CMK (cell line): ENCODE data around the gene PRKAG2.
"Not testable (repeated sequence)": the region's sequence is repeated elsewhere in the genome, so short reads cannot be mapped to it uniquely, and the experiment has no call there.

ENCODE experiments used
- DNase-seq: peaks from one replicate; pipeline ENCODE4 v3.0.0-alpha.2; 2010; ENCODE audit warnings: low read depth

Gene PRKAG2

DNA sequence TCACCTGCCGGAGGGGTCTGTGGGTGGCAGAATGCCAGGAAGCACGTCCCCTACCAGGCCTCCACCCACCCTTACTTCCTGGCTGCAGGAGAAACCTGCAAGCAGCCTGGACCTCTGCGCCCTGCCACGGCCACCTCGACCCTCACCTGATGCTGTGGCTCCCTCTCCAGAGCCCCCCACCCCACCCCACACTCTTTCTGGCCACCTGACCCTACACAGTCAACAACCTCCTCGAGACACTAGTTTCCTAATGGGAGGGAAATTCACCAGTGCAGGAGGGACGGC is 91.3 kb downstream of the PRKAG2 start:
- no peak for DNase-seq

- no peak for DNase-seq
Observed at GRCh38 chr7:151784853-151785680, 91.8 kb downstream of the PRKAG2 start.

DNA sequence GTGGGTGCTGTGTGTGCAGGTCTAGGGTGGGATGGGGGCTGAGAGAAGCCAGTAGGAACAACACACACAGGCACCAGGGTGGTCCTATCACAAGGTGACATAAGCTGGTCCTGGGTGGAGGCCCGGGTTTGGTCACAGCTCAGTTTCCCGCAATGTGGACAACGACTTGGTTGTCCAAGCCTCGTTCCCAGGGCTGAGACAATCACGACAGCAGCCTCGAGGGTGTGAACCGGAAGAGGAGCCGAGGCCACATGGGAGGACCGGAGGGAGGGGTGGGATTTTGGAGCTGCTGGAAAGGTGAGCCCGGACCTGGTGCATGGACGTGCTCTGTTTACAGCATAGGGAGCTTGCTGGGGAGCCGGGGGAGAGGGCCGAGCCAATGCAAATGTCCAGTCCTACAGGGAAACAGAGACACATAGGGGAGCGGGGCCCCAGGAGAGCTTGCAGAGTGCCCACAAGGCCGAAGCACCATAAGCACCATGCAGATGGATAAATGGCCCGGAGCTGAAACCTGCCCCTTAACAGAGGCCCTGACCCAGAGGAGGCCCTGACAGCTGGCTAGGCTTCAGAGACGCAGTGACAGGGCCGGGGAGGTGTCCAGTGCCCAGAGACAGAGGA is 92.8 kb downstream of the PRKAG2 start:
- no peak for DNase-seq

- DNase-seq: peak; percentile 54
Observed at GRCh38 chr7:151782598-151783448, 94.1 kb downstream of the PRKAG2 start.

- DNase-seq: not testable (repeated sequence)
Observed at GRCh38 chr7:151782256-151782597, 94.7 kb downstream of the PRKAG2 start.

GRCh38 chr7:151781161-151781845 is 95.6 kb downstream of the PRKAG2 start:
- no peak for DNase-seq

DNA sequence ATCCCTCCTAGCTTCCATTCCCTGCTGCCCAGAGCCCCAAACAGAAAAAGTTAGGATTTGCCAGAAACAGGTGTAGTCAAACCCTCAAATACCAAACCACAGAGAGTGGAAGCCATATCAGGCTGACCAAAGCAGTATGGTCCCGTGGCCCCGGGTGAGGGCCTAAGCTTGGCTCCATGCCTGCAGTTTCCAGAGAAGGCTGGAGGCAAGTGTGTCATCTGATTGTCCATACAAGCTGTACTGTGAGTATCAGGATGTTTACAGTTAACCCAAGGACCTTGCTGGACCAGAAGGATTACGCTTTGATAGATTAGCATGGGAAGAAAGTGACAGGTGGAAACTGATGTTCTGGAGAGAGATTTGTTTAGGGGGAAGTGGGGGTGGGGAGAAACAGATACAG is 96.3 kb downstream of the PRKAG2 start:
- no peak for DNase-seq

GRCh38 chr7:151779678-151780077 is 97.2 kb downstream of the PRKAG2 start:
- DNase-seq: no peak

- no peak for DNase-seq
Observed at GRCh38 chr7:151779255-151779654, 97.7 kb downstream of the PRKAG2 start.

- DNase-seq: no peak
Observed at GRCh38 chr7:151777908-151778670, 98.8 kb downstream of the PRKAG2 start.

GRCh38 chr7:151777495-151777880 is 99.4 kb downstream of the PRKAG2 start:
- DNase-seq: no peak

DNA sequence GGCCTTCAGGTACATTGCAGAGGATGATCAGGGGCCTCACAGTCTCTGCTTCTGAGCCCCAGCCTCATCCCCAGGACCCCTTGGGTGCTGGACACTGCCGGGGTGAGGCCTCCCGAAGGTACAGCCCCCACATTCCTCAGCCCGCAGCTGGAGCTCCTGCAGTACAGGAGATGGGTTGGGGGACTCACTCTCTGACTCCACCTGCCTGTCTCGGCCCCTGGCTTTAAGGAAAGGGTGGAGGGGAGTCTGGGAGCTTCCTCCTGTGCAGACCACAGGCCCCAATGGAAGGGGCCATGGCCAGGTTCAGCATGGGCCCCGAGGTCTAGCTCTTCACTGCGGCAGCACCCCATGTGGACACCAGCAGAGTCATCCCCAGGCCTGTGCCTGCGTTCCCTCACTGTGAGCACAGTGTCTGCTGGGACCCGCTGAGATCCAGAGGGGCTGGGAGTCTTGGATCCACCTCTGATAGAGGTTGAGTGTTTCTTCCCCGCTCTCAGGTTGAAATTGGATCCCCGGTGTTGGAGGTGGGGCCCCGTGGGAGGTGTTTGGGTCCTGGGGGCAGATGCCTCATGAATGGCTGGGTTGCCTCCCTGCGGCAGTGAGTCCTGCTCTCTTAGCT is 99.9 kb downstream of the PRKAG2 start:
- no peak for DNase-seq

DNA sequence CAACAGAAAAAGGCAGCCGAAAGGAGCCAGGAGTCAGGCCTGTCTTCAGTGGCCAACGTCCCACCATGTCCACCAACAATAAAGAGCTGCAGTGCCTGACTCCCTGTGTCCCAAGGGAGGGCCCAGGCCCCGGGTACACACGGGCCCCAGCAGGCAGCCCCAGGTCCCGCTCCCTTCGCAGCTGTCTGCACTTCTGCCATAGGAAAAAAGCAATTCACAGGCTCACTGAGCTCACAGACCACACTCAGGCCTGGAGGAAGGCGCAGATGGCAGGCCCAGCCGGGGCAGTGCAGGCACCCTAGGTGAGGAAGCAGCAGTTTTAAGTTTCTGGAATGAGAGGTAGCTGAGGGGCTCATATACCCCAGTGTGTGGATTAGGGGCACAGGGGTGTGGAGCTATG is 100.5 kb downstream of the PRKAG2 start:
- no peak for DNase-seq

- no peak for DNase-seq
Observed at GRCh38 chr7:151775547-151776443, 101.1 kb downstream of the PRKAG2 start.

DNA sequence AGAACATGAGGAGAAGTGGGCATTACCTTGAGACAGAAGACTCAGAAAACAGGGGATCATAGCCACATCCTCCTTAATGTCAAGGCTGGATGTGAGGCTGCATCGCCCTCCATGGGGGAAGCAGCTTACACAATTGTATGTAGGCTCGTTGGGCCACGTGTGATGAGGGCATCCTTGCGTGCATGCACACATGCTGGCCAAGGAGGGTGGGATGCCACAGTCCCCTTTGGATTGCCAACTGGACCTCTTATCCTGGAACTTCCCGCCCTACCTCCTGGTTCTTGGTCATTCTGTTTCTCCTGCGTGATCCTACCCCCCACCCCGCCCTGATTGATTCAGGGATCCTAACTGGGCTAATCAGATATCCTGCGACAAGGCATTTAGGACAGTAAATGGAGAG is 102.0 kb downstream of the PRKAG2 start:
- DNase-seq: no peak

- DNase-seq: no peak
Observed at GRCh38 chr7:151773797-151774196, 103.1 kb downstream of the PRKAG2 start.

GRCh38 chr7:151770232-151770631 is 106.7 kb downstream of the PRKAG2 start:
- no peak for DNase-seq

GRCh38 chr7:151769188-151769821 is 107.6 kb downstream of the PRKAG2 start:
- DNase-seq: no peak

DNA sequence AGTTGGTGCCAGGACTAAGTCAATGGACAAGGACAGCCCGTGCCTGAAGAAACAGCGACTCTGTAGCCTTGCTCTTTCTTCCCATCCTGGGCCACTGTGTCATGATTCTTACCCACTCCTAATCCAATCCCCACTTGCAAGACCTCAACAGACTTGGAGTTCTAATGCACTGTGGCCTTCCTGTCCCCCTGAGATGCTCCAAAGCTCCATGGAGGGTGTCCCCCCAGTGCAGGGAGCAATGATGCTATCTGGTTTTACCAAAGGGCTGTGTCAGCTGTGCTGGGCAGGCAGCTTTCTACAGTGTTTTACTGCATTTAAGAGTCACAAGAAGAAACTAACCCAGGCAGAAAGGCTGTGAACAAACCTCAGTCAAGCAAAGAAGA is 108.1 kb downstream of the PRKAG2 start:
- DNase-seq: no peak

GRCh38 chr7:151767557-151767956 is 109.4 kb downstream of the PRKAG2 start:
- no peak for DNase-seq
